Measurements from ENCODE around the gene ELOVL2. TPM values are rescaled to one million over a fixed set of nuclear protein-coding genes. Genes with fewer than 3 reads are reported as not detected.

Gene ELOVL2
- total RNA-seq, 1 experiment from 2014 or later: 0.07 TPM

DNA sequence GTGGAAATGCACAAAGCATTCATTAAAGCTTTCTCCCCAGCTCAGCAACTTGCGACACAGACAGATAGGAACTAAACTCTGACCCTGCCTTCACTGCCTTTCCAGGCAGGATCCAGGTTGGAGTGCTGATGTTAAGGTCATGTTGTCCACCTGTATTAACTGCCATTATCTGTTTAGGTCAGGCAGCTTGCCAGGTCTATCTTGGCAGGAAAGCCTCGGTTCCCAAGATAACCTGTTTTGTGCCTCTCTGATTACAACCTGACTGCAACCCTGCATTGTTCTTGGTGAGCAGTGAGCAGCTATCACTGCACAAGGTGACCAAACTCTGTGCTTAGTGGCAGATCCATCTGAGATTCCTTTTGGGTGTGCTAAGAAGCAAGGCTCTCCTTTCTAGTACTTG, 23.2 kb upstream of the ELOVL2 start (continued):
- no peak for TF ChIP-seq SRF (IDR thresholded peaks at IDR 0.05; ENCODE audit: low read depth)
- TF ChIP-seq, protein P1, sequence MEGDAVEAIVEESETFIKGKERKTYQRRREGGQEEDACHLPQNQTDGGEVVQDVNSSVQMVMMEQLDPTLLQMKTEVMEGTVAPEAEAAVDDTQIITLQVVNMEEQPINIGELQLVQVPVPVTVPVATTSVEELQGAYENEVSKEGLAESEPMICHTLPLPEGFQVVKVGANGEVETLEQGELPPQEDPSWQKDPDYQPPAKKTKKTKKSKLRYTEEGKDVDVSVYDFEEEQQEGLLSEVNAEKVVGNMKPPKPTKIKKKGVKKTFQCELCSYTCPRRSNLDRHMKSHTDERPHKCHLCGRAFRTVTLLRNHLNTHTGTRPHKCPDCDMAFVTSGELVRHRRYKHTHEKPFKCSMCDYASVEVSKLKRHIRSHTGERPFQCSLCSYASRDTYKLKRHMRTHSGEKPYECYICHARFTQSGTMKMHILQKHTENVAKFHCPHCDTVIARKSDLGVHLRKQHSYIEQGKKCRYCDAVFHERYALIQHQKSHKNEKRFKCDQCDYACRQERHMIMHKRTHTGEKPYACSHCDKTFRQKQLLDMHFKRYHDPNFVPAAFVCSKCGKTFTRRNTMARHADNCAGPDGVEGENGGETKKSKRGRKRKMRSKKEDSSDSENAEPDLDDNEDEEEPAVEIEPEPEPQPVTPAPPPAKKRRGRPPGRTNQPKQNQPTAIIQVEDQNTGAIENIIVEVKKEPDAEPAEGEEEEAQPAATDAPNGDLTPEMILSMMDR (IDR thresholded peaks at IDR 0.05 in 2 of 3, conservative IDR thresholded peaks at IDR 0.05 in 1 of 3; ENCODE audit: borderline replicate concordance in 1 of 3, insufficient read depth in 1 of 3, low read depth in 2 of 3, low read length in 2 of 3): no peak
- no peak for TF ChIP-seq TCF7L2 (IDR thresholded peaks at IDR 0.05; ENCODE audit: borderline replicate concordance, extremely low read depth, insufficient read depth, insufficient read length)
- no peak for TF ChIP-seq ZFX (IDR thresholded peaks at IDR 0.05)
- no peak for TF ChIP-seq JUND (IDR thresholded peaks at IDR 0.05)

DNA sequence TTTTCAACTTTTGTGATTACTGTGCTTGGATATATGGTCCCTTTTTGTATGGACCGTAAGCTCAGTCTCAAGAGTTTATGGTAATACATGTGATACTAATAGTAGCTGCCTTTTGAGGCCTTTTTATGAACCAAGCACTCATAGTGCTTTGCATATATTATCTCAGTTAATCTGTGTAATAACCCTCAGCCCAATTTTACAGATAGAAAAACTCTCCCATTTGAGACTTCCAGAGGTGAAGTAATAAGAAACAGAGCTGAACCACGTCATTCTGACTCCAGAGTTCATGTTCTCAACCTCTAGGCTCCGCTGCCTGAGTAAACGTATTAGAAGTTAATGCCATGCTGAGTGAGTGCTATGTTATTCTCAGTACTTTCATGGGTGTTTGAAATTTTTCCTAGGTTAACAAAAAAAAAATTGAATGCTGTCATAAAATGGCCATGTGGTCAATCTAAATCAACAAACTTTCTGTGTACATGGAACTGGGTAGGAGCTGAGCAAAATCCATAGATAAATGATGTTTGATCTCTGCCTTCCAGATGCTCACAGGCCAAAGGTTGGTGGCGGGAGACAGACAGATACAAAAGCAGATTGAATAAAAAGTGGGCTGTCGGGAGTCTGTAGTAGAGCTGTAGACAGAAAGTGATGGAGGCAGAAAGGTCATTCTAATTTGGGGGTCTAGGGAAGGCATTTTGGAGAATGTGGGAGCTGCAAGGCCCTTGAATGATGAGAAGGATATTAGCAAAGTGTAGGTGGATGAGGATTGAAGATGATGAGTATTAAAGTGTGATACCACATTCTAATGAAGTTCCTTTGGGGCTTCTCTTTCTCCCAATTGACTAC, 22.6 kb upstream of the ELOVL2 start:
- BruUV-seq (replicated peaks): no TSS peak
- H3K27ac ChIP-seq (ENCODE audit: low read depth, low read length): no peak overlapping the region
- H2AFZ ChIP-seq (ENCODE audit: low read depth, low read length, poor library complexity, severe bottlenecking): no peak overlapping the region
- H3K79me2 ChIP-seq (ENCODE audit: insufficient read depth, low read length): no peaks in the 10 kb centered on the region
- ChIA-PET CTCF (interaction anchor here (1.0 to 2.0 kb wide), 5 partner anchors 112 to 180 kb away, joined by 3 to 8 read pairs (median 4); partner anchors contain the start of gene SYCP2L), RAD21 (ENCODE audit: low non-redundant PET in 1 of 2, low total read pairs in 2 of 2, uncharacterized antibody in 2 of 2, unreplicated experiment in 2 of 2) (interaction anchor here in 1 of 2 experiments (0.7 kb wide), 1 partner anchor 112 kb away, joined by 3 read pairs; no protein-coding TSS in a partner anchor), POLR2A (no interaction called here)
- intact Hi-C loops (cut with micrococcal nuclease): loop anchor here (5.0 kb wide), 2 partner anchors 219 to 431 kb away; no protein-coding TSS in a partner anchor
- no peak overlapping the region for H3K4me3 ChIP-seq (replicated peaks in 1 of 2; ENCODE audit: low read depth in 1 of 2, low read length in 2 of 2)
- H3K9ac ChIP-seq (ENCODE audit: low read length): no peak overlapping the region
- no peaks in the 10 kb centered on the region for H3K27me3 ChIP-seq (ENCODE audit: insufficient read depth, low read length)
- no peaks in the 10 kb centered on the region for H3K9me2 ChIP-seq (ENCODE audit: insufficient read depth)
- H4K20me1 ChIP-seq (ENCODE audit: insufficient read depth): no peaks in the 10 kb centered on the region
- no peaks in the 10 kb centered on the region for H3K4me1 ChIP-seq (ENCODE audit: control insufficient read depth in 1 of 2, insufficient read depth in 2 of 2, low read length in 2 of 2)
- TF ChIP-seq POLR2A (IDR thresholded peaks at IDR 0.05; ENCODE audit: borderline replicate concordance, extremely low read depth, insufficient read depth, insufficient read length): no peak
- TF ChIP-seq JUND (IDR thresholded peaks at IDR 0.05): no peak
- TF ChIP-seq ZNF274 (IDR thresholded peaks at IDR 0.05; ENCODE audit: low read depth, low read length): no peak
- no peak for TF ChIP-seq ZFX (IDR thresholded peaks at IDR 0.05)
- no peak for TF ChIP-seq SP1 (IDR thresholded peaks at IDR 0.05; ENCODE audit: low read depth)
- H3K4me2 ChIP-seq (ENCODE audit: low read length): no peak overlapping the region
- no peaks in the 10 kb centered on the region for H3K36me3 ChIP-seq (ENCODE audit: control insufficient read depth in 1 of 2, insufficient read depth in 2 of 2, low read length in 2 of 2)
- DNase-seq (ENCODE audit: low read depth, low spot score): no peak
- H3K9me3 ChIP-seq (ENCODE audit: control insufficient read depth in 1 of 2, insufficient read depth in 1 of 2, low read depth in 1 of 2, low read length in 2 of 2): no peaks in the 10 kb centered on the region
- no peak for ATAC-seq
